ENCODE data around the gene RASA1. TPM values are rescaled to one million over a fixed set of nuclear protein-coding genes. Genes with fewer than 3 reads are reported as not detected.

Gene RASA1
- total RNA-seq, 1 experiment from 2014 or later, result 29.6 TPM

DNA sequence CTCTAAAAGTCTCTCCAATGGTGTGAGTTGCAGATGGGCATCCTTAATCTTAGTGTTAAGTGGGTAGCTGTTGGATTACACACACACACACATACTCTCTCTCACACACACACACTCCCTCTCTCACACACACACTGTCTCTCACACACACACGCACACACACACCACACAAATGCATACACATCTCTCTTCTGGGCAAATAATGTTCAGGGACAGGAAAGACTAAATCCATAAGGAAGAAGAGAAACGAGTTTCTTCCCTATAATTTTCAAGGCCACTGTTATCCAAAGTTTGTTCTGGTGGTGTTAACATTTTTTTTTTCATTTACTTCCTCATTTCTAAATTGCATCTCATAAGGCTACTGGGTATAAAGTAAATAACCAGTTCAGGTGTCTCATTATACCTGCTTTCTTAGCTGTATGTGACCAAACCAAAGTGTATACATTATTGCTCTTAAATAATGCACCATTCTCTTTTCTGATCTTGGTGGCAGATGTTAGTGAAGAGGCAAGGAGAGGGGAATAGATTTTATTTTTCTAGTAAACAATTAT lies 167.5 kb downstream of the RASA1 start:
- Histone ChIP-seq H3K14ac (ENCODE audit: insufficient read depth, low read length) (no peak overlapping the region), H3K27me3 (ENCODE audit: insufficient read depth, low read length) (no peaks in the 10 kb centered on the region), H3K4me1 (ENCODE audit: insufficient read depth, low read length) (no peaks in the 10 kb centered on the region), H4K5ac (ENCODE audit: insufficient read length, low read depth, low read length) (no peak overlapping the region), H3K23me2 (ENCODE audit: insufficient read length, low read depth, low read length, poor library complexity, severe bottlenecking) (no peaks in the 10 kb centered on the region), H4K91ac (ENCODE audit: insufficient read length, low read depth, low read length) (no peak overlapping the region), H4K20me1 (ENCODE audit: control insufficient read depth, insufficient read depth, insufficient read length) (no peaks in the 10 kb centered on the region), H2AFZ (ENCODE audit: low read length) (no peak overlapping the region), H3K27ac (ENCODE audit: insufficient read length, low read depth, low read length) (no peak overlapping the region), H4K8ac (replicated peaks; ENCODE audit: insufficient read length, low read depth, low read length) (no peak overlapping the region), H3K18ac (ENCODE audit: insufficient read length, low read depth, low read length) (no peak overlapping the region), H2BK120ac (ENCODE audit: low read depth, low read length, poor library complexity, severe bottlenecking) (no peak overlapping the region), H3K56ac (ENCODE audit: insufficient read length, low read depth, low read length) (no peak overlapping the region), H3K4me2 (ENCODE audit: insufficient read depth, insufficient read length, low read length) (no peak overlapping the region), H3T11ph (ENCODE audit: low read length) (no peak overlapping the region), H3K79me1 (ENCODE audit: insufficient read depth, low read depth, low read length, poor library complexity, severe bottlenecking) (no peaks in the 10 kb centered on the region), H3K9ac (ENCODE audit: extremely low read depth, insufficient read length, low read length) (no peak overlapping the region), H3K4ac (ENCODE audit: low read depth, low read length) (no peak overlapping the region), H2BK20ac (ENCODE audit: low read depth, low read length, poor library complexity, severe bottlenecking) (no peak overlapping the region), H2BK5ac (ENCODE audit: insufficient read length, low read length) (no peak overlapping the region), H3K9me3 (ENCODE audit: control insufficient read depth, low read depth, low read length) (no peaks in the 10 kb centered on the region), H3K79me2 (ENCODE audit: insufficient read depth, low read length) (no peaks in the 10 kb centered on the region), H3K23ac (ENCODE audit: insufficient read length, low read depth, low read length) (no peak overlapping the region), H2BK15ac (ENCODE audit: low read depth, low read length) (no peak overlapping the region), H2BK12ac (ENCODE audit: insufficient read length, low read depth, low read length) (no peak overlapping the region), H2AK5ac (ENCODE audit: insufficient read length, low read length) (no peak overlapping the region)
- Mint-ChIP-seq H3K36me3 (ENCODE audit: insufficient read depth in 1 of 3, low read depth in 3 of 3) (no peaks in the 10 kb centered on the region; a peak in 1 of 7 replicates), H3K27ac (no peak overlapping the region), H3K27me3 (ENCODE audit: low read depth) (no peaks in the 10 kb centered on the region), H3K9me3 (peaks cover 4 to 6% of the 10 kb centered on the region in 2 experiments; a peak in 2 of 5 replicates), H3K4me3 (no peak overlapping the region), H3K4me1 (no peaks in the 10 kb centered on the region)
- no peak for DNase-seq
- 100% methylated on average over 1 of the region's 2 CpGs for WGBS (ENCODE audit: extremely low coverage, insufficient read length, low lambda C conversion rate)
- TF ChIP-seq, protein P1, sequence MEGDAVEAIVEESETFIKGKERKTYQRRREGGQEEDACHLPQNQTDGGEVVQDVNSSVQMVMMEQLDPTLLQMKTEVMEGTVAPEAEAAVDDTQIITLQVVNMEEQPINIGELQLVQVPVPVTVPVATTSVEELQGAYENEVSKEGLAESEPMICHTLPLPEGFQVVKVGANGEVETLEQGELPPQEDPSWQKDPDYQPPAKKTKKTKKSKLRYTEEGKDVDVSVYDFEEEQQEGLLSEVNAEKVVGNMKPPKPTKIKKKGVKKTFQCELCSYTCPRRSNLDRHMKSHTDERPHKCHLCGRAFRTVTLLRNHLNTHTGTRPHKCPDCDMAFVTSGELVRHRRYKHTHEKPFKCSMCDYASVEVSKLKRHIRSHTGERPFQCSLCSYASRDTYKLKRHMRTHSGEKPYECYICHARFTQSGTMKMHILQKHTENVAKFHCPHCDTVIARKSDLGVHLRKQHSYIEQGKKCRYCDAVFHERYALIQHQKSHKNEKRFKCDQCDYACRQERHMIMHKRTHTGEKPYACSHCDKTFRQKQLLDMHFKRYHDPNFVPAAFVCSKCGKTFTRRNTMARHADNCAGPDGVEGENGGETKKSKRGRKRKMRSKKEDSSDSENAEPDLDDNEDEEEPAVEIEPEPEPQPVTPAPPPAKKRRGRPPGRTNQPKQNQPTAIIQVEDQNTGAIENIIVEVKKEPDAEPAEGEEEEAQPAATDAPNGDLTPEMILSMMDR (conservative IDR thresholded peaks at IDR 0.05), result no peak

Data from H9 (cell line).